H54 (cell line): ENCODE data around the gene POLR2M.

ENCODE experiments used
- DNase-seq: peaks from one replicate; pipeline ENCODE4 v3.0.0; 2011; ENCODE audit warnings: low spot score, mixed read lengths; ENCODE audit not compliant: insufficient read length
- FAIRE-seq: peaks from 3 replicates; lab custom pipeline; 2011; peaks lifted over from hg19 to GRCh38; lab: Jason Lieb, UNC
- POLR2A ChIP-seq: IDR thresholded peaks from 2 replicates; pipeline ENCODE4 v1.6.1; 2011; ENCODE audit warnings: low read depth, mild to moderate bottlenecking, low read length

The POLR2M gene

DNA sequence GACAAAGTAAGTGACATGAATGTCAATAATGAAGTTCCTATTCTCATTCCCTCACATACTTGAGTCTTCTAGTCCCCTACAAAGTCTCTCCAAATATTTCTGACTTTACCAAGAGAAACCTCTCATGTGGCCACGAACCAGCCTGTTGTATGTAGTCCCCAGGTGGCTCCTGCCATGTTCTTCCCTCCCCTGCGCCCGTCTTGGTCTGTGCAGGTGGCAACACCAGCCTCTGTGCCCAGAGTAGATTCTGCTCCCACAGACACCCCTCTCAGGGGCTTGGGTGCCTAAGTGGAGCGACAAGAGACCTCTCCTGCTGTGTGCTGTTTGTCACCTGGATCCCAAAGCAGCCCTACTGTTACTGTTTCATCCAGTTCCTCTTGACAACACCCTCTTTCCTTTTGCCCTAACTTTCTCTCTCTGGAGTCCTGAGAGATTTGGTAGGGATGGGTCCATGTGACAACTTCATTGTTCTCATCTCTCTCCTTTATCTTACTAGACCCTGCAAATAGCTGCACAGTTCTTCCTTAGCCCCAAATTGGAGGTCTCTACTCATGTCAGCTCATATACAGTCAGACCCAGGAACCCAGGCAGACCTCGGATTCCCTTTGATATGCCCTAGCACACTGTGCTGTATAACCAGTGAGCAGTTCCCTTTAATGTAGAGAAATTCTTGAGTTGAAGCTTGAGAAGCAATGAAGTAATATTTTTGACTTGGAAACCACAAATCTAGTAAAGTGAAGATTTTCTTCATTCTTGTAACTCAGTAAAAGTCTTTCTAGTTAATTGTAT, 56.9 kb downstream of the POLR2M start:
- DNase-seq (no peak), FAIRE-seq (no peak)
- TF ChIP-seq POLR2A, result no peak
